Measurements from ENCODE around the gene PCBP2. TPM values are rescaled to one million over a fixed set of nuclear protein-coding genes. Genes with fewer than 3 reads are reported as not detected.
A peak's percentile ranks its signal among the peaks of the same experiment; 100 is the strongest.

PCBP2 gene
- total and polyA plus RNA-seq, 8 donors: 634 to 1,132 (median 1,042) TPM

- peaks cover 0 to 42% of the 10 kb centered on the region in 2 donors for H3K36me3 ChIP-seq
- H3K27ac ChIP-seq: peak overlapping the region; percentile 24 to 98
- H3K4me1 ChIP-seq: peaks cover 14 to 41% of the 10 kb centered on the region in 2 donors
- ATAC-seq: no peak
- no peaks in the 10 kb centered on the region for H3K9me3 ChIP-seq
- DNase-seq: no peak
- no peak overlapping the region for H3K4me3 ChIP-seq
- intact Hi-C loops (cut with DNase I): loop anchor here in 1 of 2 donors (10.0 kb wide), 1 partner anchor 178 kb away; the partner anchor contains the start of gene AAAS
- H3K27me3 ChIP-seq: no peaks in the 10 kb centered on the region
- no peak for TF ChIP-seq CTCF (IDR thresholded peaks at IDR 0.05)
These were observed 51.3 kb downstream of the PCBP2 start for GRCh38 chr12:53502983-53503728.

- Histone ChIP-seq H3K27me3 (no peaks in the 10 kb centered on the region), H3K9me3 (no peaks in the 10 kb centered on the region), H3K4me1 (peaks cover 20 to 45% of the 10 kb centered on the region in 2 donors), H3K4me3 (no peak overlapping the region), H3K36me3 (peaks cover 0 to 45% of the 10 kb centered on the region in 2 donors), H3K27ac (no peak overlapping the region)
- no peak for ATAC-seq
- intact Hi-C loops (cut with DNase I): loop anchor here in 1 of 2 donors (10.0 kb wide), 1 partner anchor 179 kb away; the partner anchor contains the start of gene AAAS
- no peak for DNase-seq
- TF ChIP-seq CTCF (IDR thresholded peaks at IDR 0.05): no peak
These were observed 52.4 kb downstream of the PCBP2 start for GRCh38 chr12:53504004-53504920.

- H3K36me3 ChIP-seq: peaks cover 0 to 46% of the 10 kb centered on the region in 2 donors
These were observed 53.2 kb downstream of the PCBP2 start for GRCh38 chr12:53505086-53505485.

GRCh38 chr12:53505555-53506449, 53.9 kb downstream of the PCBP2 start:
- ATAC-seq: no peak
- peak overlapping the region in 1 of 2 donors; percentile 13 for H3K27ac ChIP-seq
- intact Hi-C loops (cut with DNase I): loop anchor here in 1 of 2 donors (10.0 kb wide), 1 partner anchor 181 kb away; the partner anchor contains the start of gene AAAS

More at GRCh38 chr12:53505086-53505485, 53.2 kb downstream of the PCBP2 start:
- Histone ChIP-seq H3K9me3 (no peaks in the 10 kb centered on the region), H3K4me1 (peaks cover 20 to 39% of the 10 kb centered on the region in 2 donors), H3K27ac (peak overlapping the region in 1 of 2 donors; percentile 13), H3K27me3 (no peaks in the 10 kb centered on the region), H3K4me3 (no peak overlapping the region)
- no peak for DNase-seq
- intact Hi-C loops (cut with DNase I): loop anchor here in 1 of 2 donors (10.0 kb wide), 1 partner anchor 180 kb away; the partner anchor contains the start of gene AAAS
- TF ChIP-seq CTCF (IDR thresholded peaks at IDR 0.05): no peak
- no peak for ATAC-seq

More at GRCh38 chr12:53505555-53506449, 53.9 kb downstream of the PCBP2 start:
- TF ChIP-seq CTCF (IDR thresholded peaks at IDR 0.05): no peak
- peaks cover 20 to 36% of the 10 kb centered on the region in 2 donors for H3K4me1 ChIP-seq
- no peaks in the 10 kb centered on the region for H3K27me3 ChIP-seq
- no peak for DNase-seq
- H3K9me3 ChIP-seq: no peaks in the 10 kb centered on the region
- H3K36me3 ChIP-seq: peaks cover 0 to 53% of the 10 kb centered on the region in 2 donors
- no peak overlapping the region for H3K4me3 ChIP-seq
